T-helper 22 cell (primary cell): Measurements from ENCODE around the gene PLEK2.

Experiments used
- DNase-seq: peaks from one replicate; pipeline ENCODE4 v3.0.0-alpha.2; 2020; ENCODE audit warnings: low read depth

Gene PLEK2

GRCh38 chr14:67397536-67397935 is 14.4 kb downstream of the PLEK2 start:
- no peak for DNase-seq

- DNase-seq, result no peak
These were observed 15.5 kb downstream of the PLEK2 start for GRCh38 chr14:67396381-67396970.

GRCh38 chr14:67395876-67396189 is 16.1 kb downstream of the PLEK2 start:
- no peak for DNase-seq

GRCh38 chr14:67395086-67395875 is 16.7 kb downstream of the PLEK2 start:
- no peak for DNase-seq

- no peak for DNase-seq
These were observed 18.3 kb downstream of the PLEK2 start for GRCh38 chr14:67393689-67394088.

GRCh38 chr14:67392800-67393199 is 19.2 kb downstream of the PLEK2 start:
- no peak for DNase-seq

- DNase-seq, result no peak
These were observed 19.8 kb downstream of the PLEK2 start for GRCh38 chr14:67392123-67392522.

GRCh38 chr14:67391268-67391667 is 20.7 kb downstream of the PLEK2 start:
- no peak for DNase-seq

GRCh38 chr14:67389811-67390534 is 22.0 kb downstream of the PLEK2 start:
- no peak for DNase-seq

- no peak for DNase-seq
These were observed 22.7 kb downstream of the PLEK2 start for GRCh38 chr14:67389275-67389674.

GRCh38 chr14:67387195-67387594 is 24.8 kb downstream of the PLEK2 start:
- DNase-seq, result no peak

GRCh38 chr14:67385618-67386017 is 26.3 kb downstream of the PLEK2 start:
- DNase-seq, result no peak

GRCh38 chr14:67385120-67385519 is 26.8 kb downstream of the PLEK2 start:
- no peak for DNase-seq

GRCh38 chr14:67377916-67378315 is 34.0 kb downstream of the PLEK2 start:
- DNase-seq, result no peak

GRCh38 chr14:67373347-67373746 is 38.6 kb downstream of the PLEK2 start:
- no peak for DNase-seq

GRCh38 chr14:67372833-67373232 is 39.1 kb downstream of the PLEK2 start:
- DNase-seq, result no peak

GRCh38 chr14:67371247-67372148 is 40.5 kb downstream of the PLEK2 start:
- no peak for DNase-seq

GRCh38 chr14:67370830-67371229 is 41.1 kb downstream of the PLEK2 start:
- no peak for DNase-seq

GRCh38 chr14:67365476-67365875 is 46.5 kb downstream of the PLEK2 start:
- DNase-seq, result no peak

GRCh38 chr14:67360470-67361206 is 51.3 kb downstream of the PLEK2 start:
- DNase-seq, result no peak

- peak; percentile 99 for DNase-seq
These were observed 52.0 kb downstream of the PLEK2 start, which contains the start of the genes ATP6V1D and EIF2S1 for GRCh38 chr14:67359775-67360469. ATP6V1D (minus strand) TSS chr14:67359804; CDS start chr14:67359698, 106 bp downstream. EIF2S1 (plus strand) TSS chr14:67360328; CDS start chr14:67364768, 4,440 bp downstream.
